Epithelial cell of prostate (primary cell): ENCODE data around the gene LRFN3.
"Not testable (repeated sequence)": the region's sequence is repeated elsewhere in the genome, so short reads cannot be mapped to it uniquely, and the experiment has no call there.

ENCODE experiments used
- DNase-seq: peaks from one replicate; pipeline ENCODE4 v3.0.0-alpha.2; 2011; ENCODE audit warnings: low read depth, low spot score
- H3K27ac ChIP-seq: fragments of 450-650 bp; 2 replicates; pipeline ENCODE4 v1.5.1; 2017; ENCODE audit warnings: mild to moderate bottlenecking

LRFN3 gene

GRCh38 chr19:35935911-35936737 lies at the start of gene LRFN3:
Gene LRFN3 (plus strand): TSS chr19:35936374. CDS start chr19:35939426, 3,052 bp downstream.
- H3K27ac ChIP-seq, result no peak within 1 kb of the TSS
- no peak for DNase-seq

- H3K27ac ChIP-seq, result no peak overlapping the region
- no peak for DNase-seq
Observed at GRCh38 chr19:35887197-35887596, 49.0 kb upstream of the LRFN3 start.

- no peak overlapping the region for H3K27ac ChIP-seq
- no peak for DNase-seq
Observed at GRCh38 chr19:35888398-35888797, 47.8 kb upstream of the LRFN3 start.

GRCh38 chr19:35889370-35890112 lies 46.6 kb upstream of the LRFN3 start:
- no peak overlapping the region for H3K27ac ChIP-seq
- no peak for DNase-seq

- no peak overlapping the region for H3K27ac ChIP-seq
- no peak for DNase-seq
Observed at GRCh38 chr19:35890113-35890650, 46.0 kb upstream of the LRFN3 start.

GRCh38 chr19:35891819-35892218 lies 44.4 kb upstream of the LRFN3 start:
- DNase-seq, H3K27ac ChIP-seq: not testable (repeated sequence)

GRCh38 chr19:35894342-35894741 lies 41.8 kb upstream of the LRFN3 start:
- no peak for DNase-seq
- H3K27ac ChIP-seq, result no peak overlapping the region

- H3K27ac ChIP-seq, result no peak overlapping the region
- DNase-seq, result no peak
Observed at GRCh38 chr19:35895911-35896642, 40.1 kb upstream of the LRFN3 start.

GRCh38 chr19:35896643-35897040 lies 39.5 kb upstream of the LRFN3 start:
- no peak for DNase-seq
- H3K27ac ChIP-seq, result no peak overlapping the region

GRCh38 chr19:35897706-35898451 lies 38.3 kb upstream of the LRFN3 start:
- peak overlapping the region; percentile 87 for H3K27ac ChIP-seq

GRCh38 chr19:35898499-35898809 lies 37.7 kb upstream of the LRFN3 start:
- H3K27ac ChIP-seq, result peak overlapping the region; percentile 87
- no peak for DNase-seq

More at GRCh38 chr19:35897706-35898451, 38.3 kb upstream of the LRFN3 start:
- no peak for DNase-seq

- peak overlapping the region; percentile 87 for H3K27ac ChIP-seq
- no peak for DNase-seq
Observed at GRCh38 chr19:35899547-35900214, 36.5 kb upstream of the LRFN3 start.

- no peak for DNase-seq
- peak overlapping the region; percentile 87 for H3K27ac ChIP-seq
Observed at GRCh38 chr19:35901055-35901644, 35.0 kb upstream of the LRFN3 start.

- H3K27ac ChIP-seq, result peak within 1 kb of the TSS; percentile 87
- DNase-seq, result no peak
Observed at GRCh38 chr19:35901854-35902661, 34.1 kb upstream of the LRFN3 start, which contains the start of gene HCST. Gene HCST (plus strand): TSS chr19:35902529. CDS start chr19:35902594, 65 bp downstream.

- H3K27ac ChIP-seq, result no peak overlapping the region
- DNase-seq, result no peak
Observed at GRCh38 chr19:35902870-35903475, 33.2 kb upstream of the LRFN3 start.

- DNase-seq, result no peak
- H3K27ac ChIP-seq, result no peak overlapping the region
Observed at GRCh38 chr19:35903550-35904179, 32.5 kb upstream of the LRFN3 start.
